Colonic mucosa (tissue), 4 donors: ENCODE data around the gene PIK3R2. TPM values are rescaled to one million over a fixed set of nuclear protein-coding genes. Genes with fewer than 3 reads are reported as not detected.

ENCODE experiments used
- DNase-seq: peaks from one replicate; pipeline ENCODE4 v3.0.0-alpha.2; 2020
- H3K27ac ChIP-seq: fragments of 200-600 bp; one replicate; pipeline ENCODE4 v1.8.0; 2021
- H3K27me3 ChIP-seq: fragments of 200-600 bp; one replicate; pipeline ENCODE4 v1.8.0; 2021
- H3K36me3 ChIP-seq: fragments of 200-600 bp; one replicate; pipeline ENCODE4 v1.8.0; 2021
- H3K4me1 ChIP-seq: fragments of 200-600 bp; one replicate; pipeline ENCODE4 v1.8.0; 2021; ENCODE audit warnings: mild to moderate bottlenecking
- H3K4me3 ChIP-seq: fragments of 200-600 bp; one replicate; pipeline ENCODE4 v1.8.0; 2021
- H3K9ac ChIP-seq, 2 donors: one replicate each; pipeline ENCODE4 v1.7.0; 2013; ENCODE audit warnings: control low read depth in 2 of 2, low read depth in 2 of 2, low read length in 2 of 2
- H3K9me3 ChIP-seq: fragments of 200-600 bp; one replicate; pipeline ENCODE4 v1.8.0; 2021
- CTCF ChIP-seq: fragments of 200-600 bp; IDR thresholded peaks from one replicate; pipeline ENCODE4 v1.8.0; 2022; ENCODE audit warnings: antibody characterized with exemption, mild to moderate bottlenecking
- intact Hi-C: fragments of 100-400 bp; cut with DNase I; formaldehyde crosslinking; loops from one replicate; pipeline ENCODE4 v1.14.1; 2022
- total RNA-seq, 2 donors: library from RNA; stranded (reverse); fragmentation: NEBNext Ultra II Directional in 1 of 2; extraction: Animal tissue kit (Norgen Biotek cat#: 25700) in 1 of 2; gene quantifications; one replicate each; pipeline ENCODE4 v1.2.1, GENCODE V29; 2021
- donor health status: healthy.
- donor health status: DM: no; HTN: no; CAD: no.
- donor health status: DM: no; HTN: no; CAD: no.

Gene PIK3R2
- total RNA-seq, 2 donors from 2014 or later = 42.9 to 48.2 TPM

- intact Hi-C loops = no loop called here
- TF ChIP-seq CTCF = no peak
- peaks cover 21% of the 10 kb centered on the region for H3K4me1 ChIP-seq
These were observed 7.6 kb downstream of the PIK3R2 start for GRCh38 chr19:18160493-18160970.

GRCh38 chr19:18160971-18161635, 8.1 kb downstream of the PIK3R2 start:
- H3K9ac ChIP-seq = peak overlapping the region; percentile 72 to 77
- intact Hi-C loops = no loop called here
- H3K4me3 ChIP-seq = peak overlapping the region; percentile 36
- no peaks in the 10 kb centered on the region for H3K36me3 ChIP-seq
- H3K4me1 ChIP-seq = peaks cover 15% of the 10 kb centered on the region
- no peaks in the 10 kb centered on the region for H3K9me3 ChIP-seq
- TF ChIP-seq CTCF = peak; percentile 27
- DNase-seq = peak; percentile 79
- H3K27ac ChIP-seq = peak overlapping the region; percentile 18
- no peaks in the 10 kb centered on the region for H3K27me3 ChIP-seq

More at GRCh38 chr19:18160493-18160970, 7.6 kb downstream of the PIK3R2 start:
- DNase-seq = no peak
- peak overlapping the region; percentile 18 for H3K27ac ChIP-seq
- H3K9ac ChIP-seq = peak overlapping the region; percentile 72 to 77
- H3K4me3 ChIP-seq = peak overlapping the region; percentile 36
- no peaks in the 10 kb centered on the region for H3K27me3 ChIP-seq
- H3K9me3 ChIP-seq = no peaks in the 10 kb centered on the region
- H3K36me3 ChIP-seq = no peaks in the 10 kb centered on the region

GRCh38 chr19:18161636-18162002, 8.7 kb downstream of the PIK3R2 start:
- H3K27ac ChIP-seq = no peak overlapping the region
- H3K4me1 ChIP-seq = peaks cover 11% of the 10 kb centered on the region
- no peak overlapping the region for H3K4me3 ChIP-seq
- no peaks in the 10 kb centered on the region for H3K9me3 ChIP-seq
- intact Hi-C loops = no loop called here
- H3K9ac ChIP-seq = peak overlapping the region; percentile 3 to 61
- no peaks in the 10 kb centered on the region for H3K36me3 ChIP-seq
- H3K27me3 ChIP-seq = no peaks in the 10 kb centered on the region
- no peak for DNase-seq
- TF ChIP-seq CTCF = no peak

GRCh38 chr19:18164072-18164471, 11.1 kb downstream of the PIK3R2 start:
- H3K9ac ChIP-seq = no peak overlapping the region
- no peaks in the 10 kb centered on the region for H3K4me1 ChIP-seq
- no peak overlapping the region for H3K4me3 ChIP-seq
- DNase-seq = no peak
- H3K27ac ChIP-seq = no peak overlapping the region
- H3K36me3 ChIP-seq = no peaks in the 10 kb centered on the region
- H3K27me3 ChIP-seq = no peaks in the 10 kb centered on the region
- TF ChIP-seq CTCF = no peak
- intact Hi-C loops = no loop called here
- no peaks in the 10 kb centered on the region for H3K9me3 ChIP-seq

- H3K9ac ChIP-seq = no peak overlapping the region
- H3K4me3 ChIP-seq = no peak overlapping the region
- no peaks in the 10 kb centered on the region for H3K27me3 ChIP-seq
- no peak for DNase-seq
- no peaks in the 10 kb centered on the region for H3K9me3 ChIP-seq
- intact Hi-C loops = loop anchor here (5.0 kb wide), 1 partner anchor 54 kb away; no protein-coding TSS in a partner anchor
- TF ChIP-seq CTCF = no peak
- H3K4me1 ChIP-seq = no peaks in the 10 kb centered on the region
- H3K27ac ChIP-seq = no peak overlapping the region
- no peaks in the 10 kb centered on the region for H3K36me3 ChIP-seq
These were observed 13.0 kb downstream of the PIK3R2 start for GRCh38 chr19:18165794-18166544.
